Liver (tissue), 9 donors: Measurements from ENCODE around the gene EXD3. TPM values are rescaled to one million over a fixed set of nuclear protein-coding genes. Genes with fewer than 3 reads are reported as not detected.

Experiments
- DNase-seq: peaks from one replicate; pipeline ENCODE4 v3.0.0-alpha.2; 2017; ENCODE audit warnings: low spot score
- H3K27ac ChIP-seq, 2 donors: one replicate each; pipeline ENCODE4 v1.7.0; 2013; ENCODE audit warnings: inconsistent platforms in 2 of 2, low read length in 2 of 2, control low read depth in 1 of 2, low read depth in 1 of 2, mild to moderate bottlenecking in 1 of 2
- H3K27me3 ChIP-seq, 4 donors: one replicate each; pipeline versions ENCODE4 v1.6.1 to v1.7.0; 2013; ENCODE audit warnings: low read length in 3 of 4, inconsistent platforms in 1 of 4, mild to moderate bottlenecking in 1 of 4, moderate library complexity in 1 of 4; ENCODE audit not compliant: control insufficient read depth in 4 of 4, insufficient read depth in 4 of 4
- H3K36me3 ChIP-seq, 4 donors: one replicate each; pipeline versions ENCODE4 v1.6.1 to v1.7.0; 2013; ENCODE audit warnings: low read length in 3 of 4, mild to moderate bottlenecking in 3 of 4, low read depth in 1 of 4, moderate library complexity in 1 of 4; ENCODE audit not compliant: control insufficient read depth in 4 of 4, insufficient read depth in 3 of 4
- H3K4me1 ChIP-seq, 4 donors: one replicate each; pipeline versions ENCODE4 v1.6.1 to v1.7.0; 2013; ENCODE audit warnings: low read length in 3 of 4, mild to moderate bottlenecking in 3 of 4, moderate library complexity in 1 of 4; ENCODE audit not compliant: control insufficient read depth in 4 of 4, insufficient read depth in 4 of 4
- H3K4me3 ChIP-seq, 3 donors: one replicate each; pipeline versions ENCODE4 v1.6.1 to v1.7.0; 2013; ENCODE audit warnings: low read length in 3 of 3, control low read depth in 1 of 3, low read depth in 1 of 3, mild to moderate bottlenecking in 1 of 3
- H3K9ac ChIP-seq, 2 donors: one replicate each; pipeline ENCODE4 v1.7.0; 2013; ENCODE audit warnings: low read length in 2 of 2, mild to moderate bottlenecking in 2 of 2, moderate library complexity in 2 of 2, control low read depth in 1 of 2, low read depth in 1 of 2
- H3K9me3 ChIP-seq, 4 donors: one replicate each; pipeline versions ENCODE4 v1.6.1 to v1.7.0; 2013; ENCODE audit warnings: low read length in 3 of 4; ENCODE audit not compliant: control insufficient read depth in 4 of 4
- ATF3 ChIP-seq: IDR thresholded peaks from 2 replicates; pipeline ENCODE4 v1.6.1; 2016; ENCODE audit warnings: antibody characterized with exemption
- EGR1 ChIP-seq, 2 donors: IDR thresholded peaks; 2 replicates each; pipeline ENCODE4 v1.6.1; 2016 to 2018; ENCODE audit warnings: antibody characterized with exemption in 2 of 2, low read depth in 2 of 2
- FOXA1 ChIP-seq: IDR thresholded peaks from 2 replicates; pipeline ENCODE4 v1.6.1; 2016; ENCODE audit warnings: antibody characterized with exemption
- HNF4A ChIP-seq, 2 donors: conservative IDR thresholded peaks; 2 replicates each; pipeline ENCODE4 v1.6.1; 2016; ENCODE audit warnings: antibody characterized with exemption in 2 of 2, mild to moderate bottlenecking in 2 of 2
- HNF4G ChIP-seq: IDR thresholded peaks from 2 replicates; pipeline ENCODE4 v1.6.1; 2016; ENCODE audit warnings: antibody characterized with exemption
- REST ChIP-seq: IDR thresholded peaks from 2 replicates; pipeline ENCODE4 v1.6.1; 2016; ENCODE audit warnings: antibody characterized with exemption, mild to moderate bottlenecking
- SP1 ChIP-seq: IDR thresholded peaks from 2 replicates; pipeline ENCODE4 v1.6.1; 2018; ENCODE audit warnings: antibody characterized with exemption, mild to moderate bottlenecking
- TAF1 ChIP-seq: conservative IDR thresholded peaks from 2 replicates; pipeline ENCODE4 v1.6.1; 2016; ENCODE audit warnings: antibody characterized with exemption, mild to moderate bottlenecking
- whole genome bisulfite sequencing: extraction: QIAGEN DNeasy Blood & Tissue Kit; methylation state at CpG from one replicate; pipeline ENCODE4 v1.1.7; 2013; 5-methylcytosine and 5-hydroxymethylcytosine counted together
- polyA plus RNA-seq, 2 donors: library from polyadenylated mRNA; stranded (reverse) in 1 of 2; unstranded in 1 of 2; fragments of 200-250 nt in 1 of 2; fragments of >200 nt in 1 of 2; fragmentation: Nextera tagmentation in 1 of 2; extraction: Ambion mirVana in 1 of 2; gene quantifications; one replicate each; pipeline versions ENCODE4 v1.2.1 to v1.2.3, GENCODE V29; 2013 to 2015
- total RNA-seq, 2 donors: library from RNA; depleted of rRNA; stranded (reverse); fragments of >200 nt; gene quantifications; one replicate each; pipeline ENCODE4 v1.2.3, GENCODE V29; 2014
- TF ChIP-seq, protein P1 (sequence below): IDR thresholded peaks from 2 replicates; pipeline ENCODE4 v1.6.1; 2016; ENCODE audit warnings: antibody characterized with exemption
- donor health status: healthy.
- donor health status: healthy.
- donor health status: healthy.
- donor health status: healthy.
- donor health status: healthy.

EXD3 gene
- total and polyA plus RNA-seq, 4 donors = 2.5 to 6.7 (median 3.7) TPM

GRCh38 chr9:137464291-137464999, 41.5 kb upstream of the EXD3 start (continued):
- TF ChIP-seq, protein P1, sequence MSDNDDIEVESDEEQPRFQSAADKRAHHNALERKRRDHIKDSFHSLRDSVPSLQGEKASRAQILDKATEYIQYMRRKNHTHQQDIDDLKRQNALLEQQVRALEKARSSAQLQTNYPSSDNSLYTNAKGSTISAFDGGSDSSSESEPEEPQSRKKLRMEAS = no peak
- no peak for TF ChIP-seq HNF4A (conservative IDR thresholded peaks at IDR 0.05)
- TF ChIP-seq ATF3 = no peak
- no peak for TF ChIP-seq SP1

- WGBS = 94% methylated on average over 18 of the region's 18 CpGs
- no peak overlapping the region for H3K4me3 ChIP-seq
- H3K27ac ChIP-seq = no peak overlapping the region
- peaks cover 0 to 6% (median 0%) of the 10 kb centered on the region in 4 donors for H3K36me3 ChIP-seq
- no peaks in the 10 kb centered on the region for H3K9me3 ChIP-seq
- TF ChIP-seq TAF1 (no peak), HNF4G (no peak), REST (no peak), EGR1 (IDR thresholded peaks at IDR 0.05; ENCODE audit: low read depth in 2 of 2) (no peak), FOXA1 (no peak), HNF4A (conservative IDR thresholded peaks at IDR 0.05) (no peak)
- no peaks in the 10 kb centered on the region for H3K27me3 ChIP-seq
- peaks cover 0 to 6% (median 2%) of the 10 kb centered on the region in 4 donors for H3K4me1 ChIP-seq
- H3K9ac ChIP-seq = no peak overlapping the region
- no peak for DNase-seq
Measured at GRCh38 chr9:137463931-137464290, 40.9 kb upstream of the EXD3 start.

DNA sequence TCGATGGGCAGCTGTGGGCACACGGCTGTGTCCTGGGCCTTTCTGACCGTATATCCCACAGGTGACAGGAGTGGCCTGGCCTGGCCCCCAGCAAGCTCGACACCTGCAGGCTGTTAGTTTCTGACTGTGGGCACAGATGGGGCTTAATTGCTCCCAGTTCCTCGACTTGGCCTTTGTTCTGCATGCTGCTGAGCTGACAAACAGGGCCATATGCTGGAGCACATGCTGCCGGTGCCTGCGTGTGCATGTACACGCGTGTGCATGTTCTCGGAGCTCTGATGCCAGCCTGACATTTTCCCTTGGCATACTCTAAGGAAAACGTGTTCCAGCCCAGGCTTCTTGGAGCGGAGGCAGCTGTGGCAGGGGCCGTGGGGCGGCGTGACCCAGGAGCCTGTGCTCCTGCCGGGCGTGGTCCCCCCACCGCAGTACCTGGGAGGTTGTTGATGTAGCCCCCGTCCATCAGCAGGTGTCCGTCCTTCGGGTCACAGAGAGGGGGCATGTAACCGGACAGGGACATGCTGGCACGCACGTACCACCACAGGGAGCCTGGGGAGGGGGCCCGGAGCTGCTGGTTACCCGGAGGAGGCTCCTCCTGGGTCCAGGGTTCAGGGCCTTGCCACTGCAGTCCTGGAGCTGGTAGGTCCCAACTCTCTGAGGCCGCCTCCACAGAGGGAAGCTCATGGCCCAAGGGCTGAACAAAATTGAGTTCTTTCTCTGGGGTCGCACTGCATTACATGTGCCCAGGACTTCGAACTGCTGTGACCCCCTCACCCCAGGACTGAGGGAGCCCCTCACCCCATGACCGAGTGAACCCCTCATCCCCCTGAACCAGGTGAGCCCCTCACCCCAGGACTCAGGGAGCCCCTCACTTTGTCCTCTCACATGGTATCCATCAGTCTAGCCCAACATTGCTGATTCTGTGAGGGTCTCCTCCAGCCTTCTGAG, 40.3 kb upstream of the EXD3 start:
- no peak overlapping the region for H3K9ac ChIP-seq
- H3K4me3 ChIP-seq = no peak overlapping the region
- no peaks in the 10 kb centered on the region for H3K27me3 ChIP-seq
- H3K36me3 ChIP-seq = peaks cover 0 to 6% (median 0%) of the 10 kb centered on the region in 4 donors
- no peak for DNase-seq
- H3K9me3 ChIP-seq = no peaks in the 10 kb centered on the region
- TF ChIP-seq, protein P1 = no peak
- H3K27ac ChIP-seq = no peak overlapping the region
- peaks cover 0 to 9% (median 5%) of the 10 kb centered on the region in 4 donors for H3K4me1 ChIP-seq
- 94% methylated on average over 30 of the region's 30 CpGs for WGBS
